Kidney epithelial cell (primary cell): ENCODE data around the gene NACC2. TPM values are rescaled to one million over a fixed set of nuclear protein-coding genes. Genes with fewer than 3 reads are reported as not detected.
"Not testable (repeated sequence)": the region's sequence is repeated elsewhere in the genome, so short reads cannot be mapped to it uniquely, and the experiment has no call there.

Source experiments
- DNase-seq: peaks from one replicate; pipeline ENCODE4 v3.0.0-alpha.2; 2010; ENCODE audit warnings: low read depth
- H3K27me3 ChIP-seq: 2 replicates; pipeline ENCODE4 v1.6.0; 2011; ENCODE audit warnings: low read length; ENCODE audit not compliant: control insufficient read depth, insufficient read depth
- H3K36me3 ChIP-seq: 2 replicates; pipeline ENCODE4 v1.5.1; 2011; ENCODE audit warnings: low read length; ENCODE audit not compliant: control insufficient read depth, insufficient read depth
- H3K4me3 ChIP-seq: 2 replicates; pipeline ENCODE4 v1.5.1; 2011; ENCODE audit warnings: low read depth, mild to moderate bottlenecking, control low read depth, low read length
- CTCF ChIP-seq: IDR thresholded peaks from 2 replicates; pipeline ENCODE4 v1.5.1; 2011; ENCODE audit warnings: mild to moderate bottlenecking, moderate library complexity, low read length, control low read depth, inconsistent platforms; ENCODE audit not compliant: insufficient read depth, poor library complexity, severe bottlenecking
- total RNA-seq: library from RNA; depleted of rRNA; stranded (reverse); fragments of >200 nt; gene quantifications from 2 replicates; pipeline ENCODE4 v1.2.3, GENCODE V29; 2015

Gene NACC2
- total RNA-seq, 1 donor from 2014 or later: 26.0 TPM

GRCh38 chr9:135968601-135969000 lies 126.5 kb downstream of the NACC2 start:
- H3K4me3 ChIP-seq: no peak overlapping the region
- DNase-seq: no peak

GRCh38 chr9:135968083-135968476 lies 127.0 kb downstream of the NACC2 start:
- no peaks in the 10 kb centered on the region for H3K36me3 ChIP-seq
- peaks cover 16% of the 10 kb centered on the region for H3K27me3 ChIP-seq
- H3K4me3 ChIP-seq: no peak overlapping the region
- TF ChIP-seq CTCF: no peak
- DNase-seq: no peak

More at GRCh38 chr9:135968601-135969000, 126.5 kb downstream of the NACC2 start:
- H3K27me3 ChIP-seq: peaks cover 20% of the 10 kb centered on the region
- H3K36me3 ChIP-seq: no peaks in the 10 kb centered on the region
- TF ChIP-seq CTCF: no peak

- not testable (repeated sequence) for DNase-seq, H3K36me3 ChIP-seq
- H3K27me3 ChIP-seq: peaks cover 15% of the 10 kb centered on the region
These were observed 128.2 kb downstream of the NACC2 start for GRCh38 chr9:135966916-135967260.

GRCh38 chr9:135965124-135965756 lies 129.8 kb downstream of the NACC2 start:
- H3K27me3 ChIP-seq: peaks cover 4% of the 10 kb centered on the region
- no peak overlapping the region for H3K4me3 ChIP-seq
- no peak for DNase-seq
- TF ChIP-seq CTCF: no peak
- no peaks in the 10 kb centered on the region for H3K36me3 ChIP-seq

More at GRCh38 chr9:135966916-135967260, 128.2 kb downstream of the NACC2 start:
- H3K4me3 ChIP-seq: not testable (repeated sequence)

GRCh38 chr9:135963938-135964337 lies 131.2 kb downstream of the NACC2 start:
- no peak for TF ChIP-seq CTCF
- DNase-seq: no peak
- peaks cover 2% of the 10 kb centered on the region for H3K27me3 ChIP-seq
- no peaks in the 10 kb centered on the region for H3K36me3 ChIP-seq
- no peak overlapping the region for H3K4me3 ChIP-seq

- no peak for DNase-seq
- Histone ChIP-seq H3K27me3 (peaks cover 2% of the 10 kb centered on the region), H3K36me3 (no peaks in the 10 kb centered on the region), H3K4me3 (no peak overlapping the region)
- TF ChIP-seq CTCF: no peak
These were observed 131.8 kb downstream of the NACC2 start for GRCh38 chr9:135963338-135963737.
